H1 (cell line): ENCODE data around the gene COASY. TPM values are rescaled to one million over a fixed set of nuclear protein-coding genes. Genes with fewer than 3 reads are reported as not detected.

Experiments used
- CTCF ChIA-PET: fragments of 300-600 bp; sonication (Branson Sonifier 250); formaldehyde crosslinking; loops from one replicate; lab custom pipeline; 2021; ENCODE audit not compliant: partially characterized antibody; lab: Charles Lee
- POLR2A ChIA-PET: fragments of 300-600 bp; sonication (Branson Sonifier 250); formaldehyde crosslinking; loops from one replicate; lab custom pipeline; 2021; ENCODE audit warnings: inconsistent platforms; ENCODE audit not compliant: partially characterized antibody; lab: Charles Lee
- DNase-seq, 2 experiments: peaks; one replicate each; pipeline versions ENCODE4 v3.0.0 to v3.0.0-alpha.2; 2010 to 2022; ENCODE audit warnings: low spot score in 2 of 2, low read depth in 1 of 2, mixed read lengths in 1 of 2
- FAIRE-seq: peaks from 2 replicates; lab custom pipeline; 2011; peaks lifted over from hg19 to GRCh38; lab: Jason Lieb, UNC
- H2AFZ ChIP-seq: 2 replicates; pipeline ENCODE4 v1.8.1; 2012; ENCODE audit warnings: low read length, inconsistent platforms
- H2AK5ac ChIP-seq: 2 replicates; pipeline ENCODE4 v1.6.1; 2013; ENCODE audit warnings: low read depth, low read length
- H2BK120ac ChIP-seq: replicated peaks from 2 replicates; pipeline ENCODE3; 2013; ENCODE audit warnings: low read depth, low read length, inconsistent platforms
- H2BK12ac ChIP-seq: 2 replicates; pipeline ENCODE4 v1.6.1; 2013; ENCODE audit warnings: low read depth, low read length
- H2BK15ac ChIP-seq: 2 replicates; pipeline ENCODE4 v1.6.1; 2013; ENCODE audit warnings: low read length
- H2BK20ac ChIP-seq: 2 replicates; pipeline ENCODE4 v1.6.1; 2013; ENCODE audit warnings: low read length
- H2BK5ac ChIP-seq: 2 replicates; pipeline ENCODE4 v1.6.1; 2013; ENCODE audit warnings: low read depth, low read length
- H3K14ac ChIP-seq: 2 replicates; pipeline ENCODE4 v1.6.1; 2013; ENCODE audit warnings: inconsistent platforms; ENCODE audit not compliant: insufficient read length
- H3K18ac ChIP-seq: 2 replicates; pipeline ENCODE4 v1.6.1; 2013; ENCODE audit warnings: low read length; ENCODE audit errors: extremely low read depth
- H3K23ac ChIP-seq: 2 replicates; pipeline ENCODE4 v1.6.1; 2013; ENCODE audit warnings: inconsistent platforms; ENCODE audit not compliant: insufficient read length
- H3K23me2 ChIP-seq: 2 replicates; pipeline ENCODE4 v1.6.1; 2013; ENCODE audit warnings: low read depth, low read length
- H3K27ac ChIP-seq: 2 replicates; pipeline ENCODE4 v1.6.1; 2011; ENCODE audit warnings: low read depth, low read length, inconsistent platforms
- H3K27me3 ChIP-seq, 4 experiments: replicated peaks in 1 of 4; 1 replicate in 1 of 4; 2 replicates in 3 of 4; pipeline versions ENCODE4 v1.6.1 to v1.8.1; 2011 to 2013; ENCODE audit warnings: low read length in 3 of 4, mild to moderate bottlenecking in 3 of 4, inconsistent platforms in 2 of 4, mixed read lengths in 2 of 4, moderate library complexity in 1 of 4; ENCODE audit not compliant: control insufficient read depth in 3 of 4, insufficient read depth in 3 of 4; ENCODE audit errors: extremely low read depth in 1 of 4
- H3K36me3 ChIP-seq, 4 experiments: 2 replicates each; pipeline versions ENCODE4 v1.6.1 to v1.8.1; 2011 to 2013; ENCODE audit warnings: mild to moderate bottlenecking in 4 of 4, low read length in 3 of 4, moderate library complexity in 2 of 4, control low read depth in 1 of 4, inconsistent platforms in 1 of 4; ENCODE audit not compliant: insufficient read depth in 4 of 4, control insufficient read depth in 2 of 4
- H3K4ac ChIP-seq: replicated peaks from 2 replicates; pipeline ENCODE3; 2013; ENCODE audit warnings: low read length, low read depth, mixed read lengths, inconsistent platforms; ENCODE audit not compliant: insufficient read length
- H3K4me1 ChIP-seq, 4 experiments: replicated peaks in 1 of 4; 1 replicate in 1 of 4; 2 replicates in 3 of 4; pipeline versions ENCODE4 v1.6.1 to v1.8.1; 2011 to 2013; ENCODE audit warnings: low read length in 3 of 4, inconsistent platforms in 2 of 4, mixed read lengths in 1 of 4; ENCODE audit not compliant: insufficient read depth in 4 of 4, control insufficient read depth in 3 of 4
- H3K4me2 ChIP-seq, 2 experiments: 2 replicates each; pipeline versions ENCODE4 v1.6.1 to v1.8.1; 2011 to 2013; ENCODE audit warnings: low read depth in 2 of 2, low read length in 2 of 2, control low read depth in 1 of 2, inconsistent platforms in 1 of 2, mild to moderate bottlenecking in 1 of 2; ENCODE audit not compliant: insufficient read depth in 1 of 2
- H3K4me3 ChIP-seq, 4 experiments: fragments of 200-600, 300-600 bp in 1 of 4; sonication (generic), shearing (Covaris generic), sonication (Bioruptor Twin) in 1 of 4; 2 replicates each; pipeline versions ENCODE4 v1.5.1 to v1.8.1; 2011 to 2016; ENCODE audit warnings: low read length in 4 of 4, low read depth in 3 of 4, control low read depth in 2 of 4, inconsistent platforms in 2 of 4, mild to moderate bottlenecking in 2 of 4, mixed read lengths in 1 of 4, moderate library complexity in 1 of 4; ENCODE audit not compliant: insufficient read depth in 2 of 4; ENCODE audit errors: extremely low read depth in 1 of 4
- H3K56ac ChIP-seq: replicated peaks from 2 replicates; pipeline ENCODE3; 2013; ENCODE audit warnings: low read depth, mild to moderate bottlenecking, mixed read lengths, low read length, inconsistent platforms; ENCODE audit not compliant: insufficient read length
- H3K79me1 ChIP-seq: 2 replicates; pipeline ENCODE4 v1.6.1; 2013; ENCODE audit warnings: low read depth, low read length, control low read depth
- H3K79me2 ChIP-seq, 2 experiments: 2 replicates each; pipeline versions ENCODE4 v1.6.1 to v1.8.1; 2012 to 2013; ENCODE audit warnings: low read length in 2 of 2, mild to moderate bottlenecking in 2 of 2, inconsistent platforms in 1 of 2; ENCODE audit not compliant: insufficient read depth in 2 of 2, control insufficient read depth in 1 of 2
- H3K9ac ChIP-seq, 4 experiments: replicated peaks in 1 of 4; 1 replicate in 1 of 4; 2 replicates in 3 of 4; pipeline versions ENCODE4 v1.6.1 to v1.8.1; 2011 to 2013; ENCODE audit warnings: low read depth in 3 of 4, low read length in 3 of 4, control low read depth in 2 of 4, mild to moderate bottlenecking in 2 of 4, moderate library complexity in 2 of 4, inconsistent platforms in 1 of 4; ENCODE audit errors: extremely low read depth in 1 of 4
- H3K9me3 ChIP-seq, 2 experiments: 2 replicates each; pipeline versions ENCODE4 v1.6.1 to v1.8.1; 2012 to 2013; ENCODE audit warnings: mild to moderate bottlenecking in 2 of 2, moderate library complexity in 2 of 2, control low read depth in 1 of 2, inconsistent platforms in 1 of 2, low read depth in 1 of 2, low read length in 1 of 2, mixed read lengths in 1 of 2; ENCODE audit not compliant: insufficient read depth in 2 of 2
- H4K20me1 ChIP-seq, 2 experiments: replicated peaks in 1 of 2; 2 replicates each; pipeline versions ENCODE3 to v1.8.1; 2011 to 2013; ENCODE audit warnings: inconsistent platforms in 2 of 2, low read length in 2 of 2, mild to moderate bottlenecking in 1 of 2; ENCODE audit not compliant: insufficient read depth in 2 of 2, control insufficient read depth in 1 of 2
- H4K5ac ChIP-seq: 2 replicates; pipeline ENCODE4 v1.6.1; 2013; ENCODE audit warnings: low read length, low read depth, mixed read lengths, inconsistent platforms; ENCODE audit not compliant: insufficient read length
- H4K8ac ChIP-seq: 2 replicates; pipeline ENCODE4 v1.8.0; 2013; ENCODE audit warnings: mild to moderate bottlenecking, moderate library complexity, low read length, inconsistent platforms; ENCODE audit not compliant: insufficient read depth; ENCODE audit errors: extremely low read depth
- H4K91ac ChIP-seq: replicated peaks from 2 replicates; pipeline ENCODE3; 2013; ENCODE audit warnings: low read length, mixed read lengths, inconsistent platforms; ENCODE audit not compliant: insufficient read length
- CREB1 ChIP-seq: IDR thresholded peaks from 2 replicates; pipeline ENCODE4 v1.6.1; 2012; ENCODE audit warnings: inconsistent platforms
- POLR2AphosphoS5 ChIP-seq: IDR thresholded peaks from 2 replicates; pipeline ENCODE4 v1.6.1; 2011; ENCODE audit warnings: low read depth, low read length
- WGBS, 2 experiments: shearing (Covaris generic) in 1 of 2; methylation state at CpG; one replicate each; pipeline versions ENCODE4 v1.1.6 to v1.1.7; 2013 to 2015; ENCODE audit warnings: low lambda C conversion rate in 2 of 2, mixed read lengths in 2 of 2, inconsistent platforms in 1 of 2, low coverage in 1 of 2, missing lambda C conversion rate in 1 of 2; ENCODE audit not compliant: insufficient replicate concordance in 2 of 2, insufficient coverage in 1 of 2, insufficient read length in 1 of 2; ENCODE audit errors: extremely low coverage in 1 of 2, missing lambda C conversion rate in 1 of 2; 5-methylcytosine and 5-hydroxymethylcytosine counted together
- polyA plus RNA-seq, 7 experiments: library from polyadenylated mRNA; depleted of rRNA in 3 of 7; stranded (reverse) in 5 of 7; unstranded in 2 of 7; fragments of >200 nt in 5 of 7; fragments of 200-250 nt in 2 of 7; gene quantifications; 1 replicate in 5 of 7; 2 replicates in 1 of 7; 4 replicates in 1 of 7; pipeline versions ENCODE4 v1.2.1 to v1.2.3, GENCODE V29; 2011 to 2013; ENCODE audit warnings: missing spikeins in 2 of 7, mixed read lengths in 2 of 7
- total RNA-seq: library from RNA; stranded (reverse); fragmentation: NEBNext Ultra II Directional; extraction: Animal tissue kit (Norgen Biotek cat#: 25700); gene quantifications from 2 replicates; pipeline ENCODE4 v1.2.1, GENCODE V29; 2021

The COASY gene
- total and polyA plus RNA-seq, 2 of the 8 experiments (the other 6 are each of a cell fraction or from before 2014, with no cell fraction given), result 64.5 to 100 TPM

DNA sequence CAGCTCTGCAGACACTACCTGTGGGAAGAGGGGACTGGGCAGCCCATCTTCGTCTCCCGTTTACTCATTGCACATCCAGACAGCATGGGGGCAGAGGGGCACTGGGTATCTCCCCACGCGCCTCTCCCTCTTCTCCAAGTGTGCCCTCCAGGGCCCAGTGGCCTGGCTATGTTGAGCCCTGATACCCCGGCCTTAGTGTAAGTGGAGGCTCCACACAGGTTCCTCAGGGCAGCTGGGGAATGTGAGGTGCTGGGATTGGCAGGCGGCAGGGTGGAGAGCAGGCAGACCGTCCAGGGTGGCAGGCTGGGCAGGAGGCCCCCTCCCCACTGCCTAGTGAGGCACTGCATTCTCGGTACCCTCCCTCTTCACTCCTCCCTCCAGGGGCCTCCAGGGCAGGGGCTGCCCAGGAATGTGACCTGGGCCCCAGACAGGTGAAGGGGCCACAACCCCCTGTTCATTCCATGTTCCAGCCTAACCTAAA lies 39.1 kb upstream of the COASY start:
- H4K5ac ChIP-seq, result no peak overlapping the region
- no peak overlapping the region for H3K4me2 ChIP-seq
- H3K14ac ChIP-seq, result no peak overlapping the region
- H3K23me2 ChIP-seq, result no peaks in the 10 kb centered on the region
- no peak overlapping the region for H3K27ac ChIP-seq
- CTCF ChIA-PET, result interaction anchor here (2.0 kb wide), 1 partner anchor 81 kb away, joined by 5 read pairs; no protein-coding TSS in a partner anchor
- no peak overlapping the region for H2BK120ac ChIP-seq
- H2BK12ac ChIP-seq, result no peak overlapping the region
- H3K4me3 ChIP-seq, result no peak overlapping the region
- TF ChIP-seq POLR2AphosphoS5 (0 out of 2 replicates have a peak, but pooled peaks have one; percentile 32), CREB1 (no peak)
- TF ChIP-seq, all 59 proteins: peak for 1
- H4K8ac ChIP-seq, result no peak overlapping the region
- H2AFZ ChIP-seq, result no peak overlapping the region
- H3K9me3 ChIP-seq, result no peaks in the 10 kb centered on the region
- peaks cover 6 to 18% (median 15%) of the 10 kb centered on the region in 4 experiments for H3K4me1 ChIP-seq
- no peaks in the 10 kb centered on the region for H3K79me1 ChIP-seq
- H2BK15ac ChIP-seq, result no peak overlapping the region
- no peak overlapping the region for H3K18ac ChIP-seq
- H3K27me3 ChIP-seq, result no peaks in the 10 kb centered on the region; a peak in 3 of 7 replicates
- no peak overlapping the region for H3K23ac ChIP-seq
- H3K79me2 ChIP-seq, result no peaks in the 10 kb centered on the region
- no peak overlapping the region for H2AK5ac ChIP-seq
- peaks cover 3 to 9% (median 5%) of the 10 kb centered on the region in 4 experiments; a peak in 5 of 8 replicates for H3K36me3 ChIP-seq
- H3K56ac ChIP-seq, result no peak overlapping the region
- DNase-seq (no peak), FAIRE-seq (no peak)
- POLR2A ChIA-PET, result interaction anchor here (0.7 to 0.9 kb wide), 2 partner anchors 11 to 15 kb away, joined by 3 read pairs; no protein-coding TSS in a partner anchor
- H3K4ac ChIP-seq, result no peak overlapping the region
- 88% methylated on average over 6 of the region's 8 CpGs; no CpG with 5 or more reads in 1 of the 2 experiments for WGBS, 2 experiments
- no peak overlapping the region for H2BK20ac ChIP-seq
- peaks cover 2 to 7% of the 10 kb centered on the region in 2 experiments for H4K20me1 ChIP-seq
- H3K9ac ChIP-seq, result no peak overlapping the region
- no peak overlapping the region for H2BK5ac ChIP-seq
- no peak overlapping the region for H4K91ac ChIP-seq
